ENCODE measurements around the gene MX1. TPM values are rescaled to one million over a fixed set of nuclear protein-coding genes. Genes with fewer than 3 reads are reported as not detected.

MX1 gene
- total RNA-seq, 3 donors from 2014 or later (not counting 1 experiment from before 2014, with no cell fraction given): 22.7 to 67.0 (median 60.6) TPM

DNA sequence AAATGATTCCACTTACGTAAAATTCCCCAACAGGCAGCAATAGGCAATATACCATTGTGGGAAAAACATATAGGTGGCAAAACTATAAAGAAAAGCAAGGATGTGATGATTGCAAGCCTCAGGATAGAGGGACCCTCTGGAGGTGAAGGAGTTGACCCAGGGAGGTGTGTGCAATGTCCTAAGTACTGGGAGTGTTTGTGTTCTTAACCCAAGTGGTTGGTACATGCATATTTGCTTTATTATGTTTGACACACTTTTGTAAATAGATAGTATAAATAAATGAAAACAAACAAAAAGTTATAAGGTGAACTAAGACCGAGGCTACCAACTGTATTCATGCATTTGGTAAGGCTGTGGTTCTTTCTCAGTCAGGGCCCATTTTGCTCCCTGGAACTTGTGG is 7.5 kb downstream of the MX1 start:
- no peak overlapping the region for H3K27ac ChIP-seq (ENCODE audit: low read length)
- H3K4me1 Mint-ChIP-seq: no peaks in the 10 kb centered on the region
- H3K4me3 ChIP-seq (ENCODE audit: low read length): no peak overlapping the region
- H3K4me3 Mint-ChIP-seq: no peak overlapping the region
- H3K4me1 ChIP-seq (ENCODE audit: control insufficient read depth, insufficient read depth, low read length): no peaks in the 10 kb centered on the region
- H3K27ac Mint-ChIP-seq: no peak overlapping the region
- no peaks in the 10 kb centered on the region for H3K27me3 ChIP-seq (ENCODE audit: control insufficient read depth, insufficient read depth, low read length)
- intact Hi-C loops (cut with micrococcal nuclease): no loop called here
- H3K36me3 Mint-ChIP-seq: peaks cover 36% of the 10 kb centered on the region
- TF ChIP-seq CTCF (IDR thresholded peaks at IDR 0.05): no peak
- peaks cover 61% of the 10 kb centered on the region for H3K36me3 ChIP-seq (ENCODE audit: control insufficient read depth, insufficient read depth, low read length)
- no peaks in the 10 kb centered on the region for H3K27me3 Mint-ChIP-seq (ENCODE audit: low read depth in 2 of 2)
- DNase-seq: no peak
- no peak for ATAC-seq
- 100% methylated on average over 1 of the region's 2 CpGs for WGBS (ENCODE audit: insufficient coverage)
- peaks cover 0 to 3% of the 10 kb centered on the region in 2 donors for H3K9me3 Mint-ChIP-seq
- no peaks in the 10 kb centered on the region for H3K9me3 ChIP-seq (ENCODE audit: control insufficient read depth, insufficient read depth, low read length)

- no peak for DNase-seq
Observed at GRCh38 chr21:41435706-41436105, 9.7 kb downstream of the MX1 start.

DNA sequence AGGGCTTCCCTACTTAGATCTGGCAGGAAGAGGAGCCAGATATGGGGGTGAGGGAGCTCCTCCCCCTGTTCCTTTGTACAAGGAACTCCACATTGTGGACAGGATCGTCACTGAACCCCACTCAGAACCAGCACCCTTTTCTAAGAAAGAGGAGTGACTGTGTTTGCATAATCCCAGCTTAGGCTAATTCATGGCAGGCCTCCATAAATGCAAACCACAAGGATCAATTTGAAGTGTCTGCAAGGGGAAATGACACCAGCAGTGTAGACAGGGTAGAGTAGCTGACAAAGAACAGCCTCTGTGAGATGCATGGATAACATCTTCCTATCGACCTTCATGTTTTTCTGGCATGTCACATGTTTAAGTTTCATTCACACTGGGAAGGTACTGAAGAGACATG is 11.7 kb downstream of the MX1 start:
- Mint-ChIP-seq H3K4me3 (no peak overlapping the region), H3K36me3 (peaks cover 51% of the 10 kb centered on the region), H3K9me3 (peaks cover 0 to 3% of the 10 kb centered on the region in 2 donors), H3K27ac (no peak overlapping the region), H3K27me3 (ENCODE audit: low read depth in 2 of 2) (no peaks in the 10 kb centered on the region), H3K4me1 (no peaks in the 10 kb centered on the region)
- H3K4me1 ChIP-seq (ENCODE audit: control insufficient read depth, insufficient read depth, low read length): no peaks in the 10 kb centered on the region
- ATAC-seq (no peak), DNase-seq (no peak)
- no peaks in the 10 kb centered on the region for H3K27me3 ChIP-seq (ENCODE audit: control insufficient read depth, insufficient read depth, low read length)
- intact Hi-C loops (cut with micrococcal nuclease): no loop called here
- H3K4me3 ChIP-seq (ENCODE audit: low read length): no peak overlapping the region
- TF ChIP-seq CTCF (IDR thresholded peaks at IDR 0.05): no peak
- peaks cover 82% of the 10 kb centered on the region for H3K36me3 ChIP-seq (ENCODE audit: control insufficient read depth, insufficient read depth, low read length)
- H3K27ac ChIP-seq (ENCODE audit: low read length): no peak overlapping the region
- no peaks in the 10 kb centered on the region for H3K9me3 ChIP-seq (ENCODE audit: control insufficient read depth, insufficient read depth, low read length)
- 71% methylated on average over 2 of the region's 2 CpGs for WGBS (ENCODE audit: insufficient coverage)

More at GRCh38 chr21:41435706-41436105, 9.7 kb downstream of the MX1 start:
- Mint-ChIP-seq H3K27ac (no peak overlapping the region), H3K9me3 (peaks cover 0 to 3% of the 10 kb centered on the region in 2 donors), H3K36me3 (peaks cover 37% of the 10 kb centered on the region), H3K27me3 (ENCODE audit: low read depth in 2 of 2) (no peaks in the 10 kb centered on the region), H3K4me3 (no peak overlapping the region), H3K4me1 (no peaks in the 10 kb centered on the region)
- no peak for ATAC-seq
- intact Hi-C loops (cut with micrococcal nuclease): no loop called here
- Histone ChIP-seq H3K27ac (ENCODE audit: low read length) (no peak overlapping the region), H3K36me3 (ENCODE audit: control insufficient read depth, insufficient read depth, low read length) (peaks cover 75% of the 10 kb centered on the region), H3K4me3 (ENCODE audit: low read length) (no peak overlapping the region), H3K4me1 (ENCODE audit: control insufficient read depth, insufficient read depth, low read length) (no peaks in the 10 kb centered on the region), H3K9me3 (ENCODE audit: control insufficient read depth, insufficient read depth, low read length) (no peaks in the 10 kb centered on the region), H3K27me3 (ENCODE audit: control insufficient read depth, insufficient read depth, low read length) (no peaks in the 10 kb centered on the region)
- TF ChIP-seq CTCF (IDR thresholded peaks at IDR 0.05): no peak
- 96% methylated on average over 11 of the region's 11 CpGs for WGBS (ENCODE audit: insufficient coverage)

DNA sequence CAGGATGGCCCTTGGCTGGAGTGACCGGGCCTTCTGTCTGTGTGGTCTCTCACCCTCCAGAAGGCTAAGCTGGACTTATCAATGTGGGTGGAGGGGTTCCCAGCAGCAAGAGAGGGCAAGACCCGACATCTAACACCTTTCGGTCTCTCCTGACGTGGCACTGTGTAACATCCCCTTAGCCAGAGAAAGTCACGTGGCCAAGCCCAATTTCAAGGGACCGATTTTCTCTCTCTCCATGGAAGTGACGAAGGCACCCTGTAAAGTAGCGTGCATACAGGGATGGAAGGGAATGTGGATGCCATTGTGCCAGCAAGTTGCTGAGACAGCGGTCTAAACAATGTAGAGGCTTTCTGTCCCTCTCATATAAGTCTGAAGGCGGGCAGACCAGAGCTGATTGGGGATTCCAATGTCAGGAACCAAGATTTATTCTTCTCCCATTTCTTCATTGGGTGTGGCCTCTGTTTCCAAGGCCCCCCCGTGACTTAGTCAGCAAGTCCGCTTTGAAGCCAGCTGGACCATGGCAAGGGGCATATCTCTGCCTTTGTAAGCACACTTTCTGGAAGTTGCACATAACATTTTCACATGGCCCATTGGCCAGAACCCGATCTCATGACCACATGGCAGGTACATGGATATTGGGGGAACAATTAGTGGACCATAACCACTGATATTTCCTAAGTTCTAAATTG is 12.5 kb downstream of the MX1 start:
- Histone ChIP-seq H3K4me3 (ENCODE audit: low read length) (no peak overlapping the region), H3K9me3 (ENCODE audit: control insufficient read depth, insufficient read depth, low read length) (no peaks in the 10 kb centered on the region), H3K4me1 (ENCODE audit: control insufficient read depth, insufficient read depth, low read length) (no peaks in the 10 kb centered on the region), H3K27ac (ENCODE audit: low read length) (no peak overlapping the region), H3K27me3 (ENCODE audit: control insufficient read depth, insufficient read depth, low read length) (no peaks in the 10 kb centered on the region), H3K36me3 (ENCODE audit: control insufficient read depth, insufficient read depth, low read length) (peaks cover 82% of the 10 kb centered on the region)
- no peak for TF ChIP-seq CTCF (IDR thresholded peaks at IDR 0.05)
- Mint-ChIP-seq H3K27me3 (ENCODE audit: low read depth in 2 of 2) (no peaks in the 10 kb centered on the region), H3K9me3 (peaks cover 0 to 3% of the 10 kb centered on the region in 2 donors), H3K4me3 (no peak overlapping the region), H3K27ac (no peak overlapping the region), H3K4me1 (no peaks in the 10 kb centered on the region), H3K36me3 (peaks cover 60% of the 10 kb centered on the region)
- ATAC-seq (no peak), DNase-seq (no peak)
- intact Hi-C loops (cut with micrococcal nuclease): no loop called here
- WGBS (ENCODE audit: insufficient coverage): 92% methylated on average over 12 of the region's 13 CpGs

Data from natural killer cell (primary cell).